Brain microvascular endothelial cell (primary cell): Measurements from ENCODE around the gene COPS4.
"Not testable (repeated sequence)": the region's sequence is repeated elsewhere in the genome, so short reads cannot be mapped to it uniquely, and the experiment has no call there.

ENCODE experiments used
- DNase-seq: peaks from one replicate; pipeline ENCODE4 v3.0.0-alpha.2; 2020
- H3K27ac ChIP-seq: fragments of 250-450 bp; sonication (Bioruptor Pico); 2 replicates; pipeline ENCODE4 v1.5.1; 2020; ENCODE audit warnings: mild to moderate bottlenecking, moderate library complexity
- H3K27me3 ChIP-seq: fragments of 250-450 bp; sonication (Bioruptor Pico); replicated peaks from 2 replicates; pipeline ENCODE4 v1.5.1; 2020; ENCODE audit warnings: mild to moderate bottlenecking
- H3K36me3 ChIP-seq: fragments of 250-450 bp; sonication (Bioruptor Pico); replicated peaks from 2 replicates; pipeline ENCODE4 v1.5.1; 2020; ENCODE audit warnings: mild to moderate bottlenecking
- H3K4me3 ChIP-seq: 2 replicates; pipeline ENCODE4 v1.5.1; 2011; ENCODE audit warnings: low read depth, mild to moderate bottlenecking, control low read depth, low read length, moderate library complexity
- CTCF ChIP-seq: IDR thresholded peaks from 2 replicates; pipeline ENCODE4 v1.5.1; 2011; ENCODE audit warnings: low read depth, mild to moderate bottlenecking, moderate library complexity, low read length, control low read depth, inconsistent platforms; ENCODE audit errors: missing control alignments
- in situ Hi-C: cut with HindIII; loops from 2 replicates; pipeline ENCODE4 v1.10.0; 2017; ENCODE audit warnings: low sequenced_read_pairs, low pct_ligation_motif_present

Gene COPS4

GRCh38 chr4:83019794-83020494, 15.0 kb upstream of the COPS4 start:
- in situ Hi-C loops: no loop called here
- Histone ChIP-seq H3K27ac (no peak overlapping the region), H3K27me3 (no peaks in the 10 kb centered on the region), H3K36me3 (no peaks in the 10 kb centered on the region), H3K4me3 (no peak overlapping the region)
- no peak for DNase-seq
- TF ChIP-seq CTCF: no peak

- H3K36me3 ChIP-seq: no peaks in the 10 kb centered on the region
- no peak for TF ChIP-seq CTCF
- H3K27me3 ChIP-seq: no peaks in the 10 kb centered on the region
- in situ Hi-C loops: no loop called here
- H3K27ac ChIP-seq: no peak overlapping the region
- peak; percentile 29 for DNase-seq
- H3K4me3 ChIP-seq: no peak overlapping the region
These were observed 12.1 kb upstream of the COPS4 start for GRCh38 chr4:83022724-83023450.

GRCh38 chr4:83023599-83023998, 11.4 kb upstream of the COPS4 start:
- H3K27ac ChIP-seq, H3K36me3 ChIP-seq, H3K4me3 ChIP-seq, DNase-seq, in situ Hi-C loops, H3K27me3 ChIP-seq: not testable (repeated sequence)

- no peak overlapping the region for H3K4me3 ChIP-seq
- no peaks in the 10 kb centered on the region for H3K36me3 ChIP-seq
- in situ Hi-C loops: no loop called here
- no peak for DNase-seq
- no peak overlapping the region for H3K27ac ChIP-seq
- no peaks in the 10 kb centered on the region for H3K27me3 ChIP-seq
- TF ChIP-seq CTCF: no peak
These were observed 10.8 kb upstream of the COPS4 start for GRCh38 chr4:83024233-83024632.

GRCh38 chr4:83025563-83025962, 9.4 kb upstream of the COPS4 start:
- Histone ChIP-seq H3K4me3 (no peak overlapping the region), H3K36me3 (no peaks in the 10 kb centered on the region), H3K27me3 (no peaks in the 10 kb centered on the region), H3K27ac (no peak overlapping the region)
- TF ChIP-seq CTCF: no peak
- DNase-seq: no peak
- in situ Hi-C loops: loop anchor here (25.0 kb wide), 1 partner anchor 237 kb away; no protein-coding TSS in a partner anchor

- in situ Hi-C loops: loop anchor here (25.0 kb wide), 1 partner anchor 233 kb away; no protein-coding TSS in a partner anchor
- H3K27ac ChIP-seq: no peak overlapping the region
- no peak overlapping the region for H3K4me3 ChIP-seq
- no peaks in the 10 kb centered on the region for H3K27me3 ChIP-seq
- no peak for TF ChIP-seq CTCF
- H3K36me3 ChIP-seq: no peaks in the 10 kb centered on the region
- no peak for DNase-seq
These were observed 6.0 kb upstream of the COPS4 start for GRCh38 chr4:83028976-83029375.
